HG03196 (cell line): ENCODE data around the gene RNF4.
"Not testable (repeated sequence)": the region's sequence is repeated elsewhere in the genome, so short reads cannot be mapped to it uniquely, and the experiment has no call there.

Source experiments
- ATAC-seq: cut with Tn5 transposase; IDR thresholded peaks from one replicate; pipeline ENCODE4 v1.9.1; 2021; ENCODE audit not compliant: unreplicated experiment

Gene RNF4, protein sequence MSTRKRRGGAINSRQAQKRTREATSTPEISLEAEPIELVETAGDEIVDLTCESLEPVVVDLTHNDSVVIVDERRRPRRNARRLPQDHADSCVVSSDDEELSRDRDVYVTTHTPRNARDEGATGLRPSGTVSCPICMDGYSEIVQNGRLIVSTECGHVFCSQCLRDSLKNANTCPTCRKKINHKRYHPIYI

DNA sequence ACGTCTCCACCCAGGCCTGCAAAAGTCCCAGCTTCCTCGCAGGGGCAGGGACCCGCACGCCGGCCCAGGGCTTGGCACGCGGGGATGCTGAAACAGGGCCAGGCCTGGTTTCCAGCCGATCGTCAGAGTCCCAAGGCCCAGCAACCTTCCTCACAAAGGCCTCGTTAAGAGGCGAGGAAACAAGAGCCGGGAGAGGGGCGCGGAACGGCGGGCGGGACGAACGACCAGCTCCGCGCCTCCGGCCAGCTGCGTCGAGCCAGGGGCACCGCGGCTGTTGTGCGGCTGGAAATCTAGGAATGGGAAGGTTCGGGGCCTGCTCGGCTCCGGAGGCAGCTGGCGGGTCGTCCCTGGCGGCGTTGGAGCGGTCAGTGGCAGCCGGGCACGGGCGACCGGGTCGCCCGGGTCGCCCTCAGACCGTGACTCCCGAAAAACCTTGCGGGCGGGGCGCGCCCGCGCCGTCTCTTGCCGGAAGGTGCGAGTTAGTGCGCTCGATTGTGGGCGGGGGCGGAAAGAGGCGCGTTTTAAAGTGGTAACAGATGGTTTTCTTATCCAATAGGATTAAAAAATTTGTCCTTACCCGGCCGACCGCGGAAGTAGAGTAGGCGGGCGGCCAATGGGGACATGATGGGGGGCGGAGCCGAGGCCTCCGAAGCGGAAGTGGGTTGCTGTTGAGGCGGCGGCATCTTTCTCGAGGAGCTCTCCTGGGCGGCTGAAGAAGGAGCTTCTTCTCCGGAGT lies at the start of gene RNF4:
TSS of gene RNF4 (plus strand) at position 651 of the 736 bp plus-strand sequence. CDS start 21,388 bp downstream, outside the sequence.
- peak; percentile 77 for ATAC-seq

DNA sequence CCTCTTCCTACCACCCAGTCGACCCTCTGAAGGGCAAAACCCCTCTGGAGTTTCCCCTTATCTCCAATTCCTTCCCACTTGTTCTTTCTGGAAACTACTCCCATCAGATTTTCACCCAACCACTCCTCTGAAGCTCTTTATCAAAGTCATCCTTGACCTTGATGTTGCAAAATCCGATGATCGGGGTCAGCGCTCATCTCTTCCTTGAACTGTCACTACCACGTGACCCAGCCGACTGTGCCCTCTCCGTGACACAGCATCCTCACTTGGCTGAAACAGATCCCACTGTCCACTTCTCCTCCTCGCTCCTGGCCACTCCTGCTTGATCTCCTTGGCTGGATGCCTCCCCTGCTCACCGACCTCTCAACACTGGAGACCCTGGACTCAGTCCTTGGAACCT lies 49.1 kb upstream of the RNF4 start:
- ATAC-seq, result no peak

DNA sequence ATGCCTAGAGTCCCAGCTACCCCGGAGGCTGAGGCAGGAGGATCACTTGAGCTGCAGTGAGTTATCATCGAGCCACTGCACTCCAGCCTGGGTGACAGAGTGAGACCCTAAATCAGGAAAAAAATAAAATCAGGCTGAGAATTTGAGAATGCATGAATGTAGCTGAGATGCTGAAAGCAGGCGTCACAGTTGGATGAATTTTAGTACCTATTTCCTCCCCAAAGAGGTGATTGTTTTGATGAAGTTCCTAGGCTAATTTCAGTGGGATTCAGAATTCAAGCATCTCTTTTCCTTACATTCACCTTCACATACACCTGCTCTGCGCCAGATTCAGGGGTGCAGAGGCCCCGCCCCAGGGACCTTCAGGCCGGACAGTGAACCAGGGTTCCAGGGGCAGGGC lies 47.0 kb upstream of the RNF4 start:
- ATAC-seq, result no peak

DNA sequence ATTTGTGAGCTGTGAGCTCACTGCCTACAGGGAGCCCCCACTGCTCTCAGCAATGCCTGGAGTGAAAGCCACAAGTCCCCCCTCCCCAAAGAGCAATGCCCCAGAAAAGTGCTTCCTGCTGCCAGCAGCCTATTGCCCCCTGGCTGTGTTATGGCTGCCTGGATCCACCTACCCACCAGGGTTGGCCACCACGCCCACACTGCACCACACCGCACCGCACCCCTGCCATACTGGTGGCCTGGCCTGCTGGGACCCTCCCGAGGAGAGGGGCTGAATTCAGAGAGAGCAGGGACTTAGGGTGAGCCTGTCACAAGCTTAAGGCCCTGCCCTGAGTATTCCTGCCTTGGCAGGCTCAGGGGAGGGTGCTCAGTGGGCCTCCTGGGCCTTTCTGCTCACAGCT lies 45.8 kb upstream of the RNF4 start:
- no peak for ATAC-seq

DNA sequence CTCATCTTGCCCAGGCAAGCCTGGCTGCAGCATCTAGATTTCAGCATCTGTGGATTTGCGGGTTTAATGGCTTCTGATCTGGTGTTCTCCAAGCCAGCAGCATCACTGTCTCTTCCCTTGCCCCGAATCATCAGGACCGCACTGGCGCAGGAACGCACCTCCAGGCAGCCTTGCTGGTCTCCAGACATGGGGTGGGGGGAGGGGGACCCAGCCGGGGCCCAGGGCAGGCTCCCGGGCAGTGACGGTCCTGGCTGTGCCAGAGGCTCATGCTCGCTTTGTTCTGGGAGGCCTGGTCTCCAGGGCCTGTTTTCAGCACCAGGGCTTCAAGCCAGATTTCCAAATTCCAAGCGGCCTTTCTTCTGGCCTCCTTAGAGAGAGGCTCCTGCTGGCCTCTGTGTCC lies 45.2 kb upstream of the RNF4 start:
- ATAC-seq, result no peak

DNA sequence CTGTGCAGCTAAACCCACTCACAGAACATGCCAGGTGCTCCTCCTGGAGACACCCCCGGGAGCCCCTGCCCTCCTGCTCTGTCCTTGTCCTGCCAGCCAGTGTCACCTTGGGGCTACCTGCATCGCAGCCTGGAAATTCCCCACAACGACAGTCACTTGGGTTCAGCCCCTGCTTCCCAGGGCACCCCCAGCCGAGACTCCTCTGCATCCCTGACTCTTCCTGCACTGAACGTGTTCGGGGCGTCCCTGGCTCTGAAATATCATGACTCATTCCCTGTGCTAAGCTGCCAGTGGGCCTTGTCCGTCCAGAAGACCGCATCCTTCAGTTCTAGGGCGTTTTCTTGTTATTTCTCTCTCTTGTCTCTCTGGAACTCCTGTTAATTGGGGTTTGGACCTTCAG lies 44.3 kb upstream of the RNF4 start:
- ATAC-seq, result no peak

DNA sequence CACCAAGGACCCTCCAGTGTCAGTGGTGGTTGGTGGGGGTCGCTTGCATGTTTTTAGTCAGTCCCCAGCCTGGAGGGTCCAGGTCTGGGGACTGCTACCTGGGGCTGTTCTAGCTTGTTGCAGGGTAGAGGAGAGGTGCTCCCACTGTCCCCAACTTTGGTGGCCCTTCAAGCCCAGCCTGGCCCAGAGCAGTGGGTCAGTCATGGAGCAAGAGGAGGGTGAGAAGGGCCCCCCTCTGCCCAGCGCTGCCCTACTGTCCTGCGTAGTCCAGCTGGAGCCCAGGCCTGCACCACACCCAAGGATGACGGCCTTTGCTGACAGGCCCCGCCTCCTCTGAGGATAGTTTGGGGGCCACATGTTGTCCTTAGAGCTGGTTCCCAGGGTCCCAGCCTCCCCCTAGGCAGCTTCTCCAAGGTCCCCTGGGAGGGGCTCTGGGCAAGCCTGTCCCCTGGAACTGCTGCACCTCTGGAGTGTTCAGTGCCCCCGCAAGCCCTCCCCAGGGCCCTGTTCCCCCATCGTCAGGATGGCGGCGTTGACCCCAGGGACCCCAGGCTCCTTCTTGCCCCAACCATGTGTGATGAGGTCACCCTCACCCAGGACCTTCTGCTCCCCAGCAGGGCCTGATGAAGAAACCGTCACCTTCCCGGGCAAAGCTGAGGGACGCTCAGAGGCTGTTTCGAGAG lies 43.4 kb upstream of the RNF4 start:
- no peak for ATAC-seq

DNA sequence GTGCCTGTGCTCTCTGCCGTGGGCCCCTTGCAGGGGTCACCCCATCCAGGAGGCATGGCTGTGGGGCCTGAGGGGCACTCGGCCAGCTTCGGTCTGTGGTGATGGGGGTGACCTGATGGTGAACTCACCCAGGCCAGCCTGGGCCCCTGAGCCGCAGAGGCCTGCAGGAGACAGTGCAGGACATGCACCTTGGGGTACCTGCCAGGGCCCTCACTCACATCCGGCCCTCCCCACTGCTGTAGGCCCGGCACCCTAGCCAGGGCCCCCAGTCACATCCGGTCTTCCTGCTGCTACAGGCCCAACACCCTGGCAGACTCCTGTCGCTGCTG lies 42.9 kb upstream of the RNF4 start:
- ATAC-seq, result no peak

DNA sequence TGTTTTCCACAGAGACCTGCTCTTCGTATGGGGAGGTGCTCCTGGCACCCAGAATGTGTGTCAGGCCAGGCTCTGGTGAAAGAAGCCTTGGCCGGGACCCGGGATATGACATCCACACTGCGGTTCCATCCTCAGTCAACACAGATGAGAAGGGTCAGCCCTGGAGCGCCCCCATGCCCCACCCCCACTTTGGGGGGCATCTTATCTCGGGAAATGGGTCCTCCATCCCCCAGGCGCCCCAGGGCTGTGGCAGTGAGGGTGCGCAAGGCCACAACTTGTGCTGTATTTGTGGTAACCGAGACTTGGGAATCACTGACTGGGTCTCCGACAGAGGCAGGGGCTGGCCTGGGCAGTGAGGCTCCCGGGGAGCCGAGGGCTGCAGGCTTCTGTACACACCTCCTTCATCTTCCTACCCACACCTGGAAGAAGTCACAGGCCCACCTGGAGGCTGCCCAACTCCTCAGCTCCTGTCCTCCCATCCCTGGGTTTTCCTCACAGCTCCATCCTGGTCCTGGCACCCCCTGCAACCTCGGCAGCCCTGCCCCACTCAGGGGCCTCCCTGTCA lies 42.1 kb upstream of the RNF4 start:
- ATAC-seq, result no peak

DNA sequence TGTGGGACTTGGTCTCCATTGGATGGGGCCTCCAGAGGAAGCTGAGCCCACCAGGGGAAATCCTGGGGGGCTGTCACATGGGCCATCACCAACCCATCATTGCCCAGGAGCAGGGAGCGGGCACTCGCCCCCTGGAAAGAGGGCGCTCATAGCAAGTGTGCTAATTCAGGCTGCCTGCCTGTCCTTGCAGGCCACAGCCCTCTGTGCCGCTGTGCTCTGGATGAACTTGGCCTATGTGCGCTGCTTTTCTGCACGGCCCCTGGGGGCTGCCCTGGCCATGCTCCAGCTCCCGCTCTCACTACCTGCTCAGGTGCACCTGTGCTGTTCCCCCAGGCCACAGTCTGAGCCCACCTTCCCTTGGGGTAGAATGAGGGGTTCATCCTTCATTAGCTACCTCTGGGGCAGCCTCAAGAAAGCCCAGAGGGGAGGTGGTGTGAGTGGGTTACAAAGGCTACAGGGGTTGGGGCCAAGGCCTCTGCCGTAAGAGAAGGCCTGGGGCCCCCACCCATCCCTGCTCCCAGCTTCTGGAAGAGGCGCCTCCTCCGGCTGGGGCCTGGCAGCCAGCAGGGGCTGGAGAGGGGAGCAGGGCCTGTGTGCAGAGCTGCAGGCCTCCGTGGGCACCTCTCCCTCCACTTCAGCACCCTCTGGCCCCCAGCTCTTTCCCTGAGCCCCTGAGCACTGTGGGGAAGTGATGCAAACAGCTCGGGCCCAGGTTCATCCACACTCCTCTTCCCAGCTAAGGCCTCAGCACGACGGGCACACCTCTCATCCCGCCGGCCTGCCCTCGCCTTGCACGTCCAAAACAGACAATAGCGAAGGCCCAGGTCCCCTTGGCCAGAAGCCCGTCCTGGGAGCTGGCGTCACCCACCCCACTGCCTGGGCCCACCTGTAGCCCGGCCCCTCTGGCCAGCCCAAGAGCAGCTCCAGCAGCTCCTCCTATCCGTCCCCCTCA lies 41.2 kb upstream of the RNF4 start:
- no peak for ATAC-seq

DNA sequence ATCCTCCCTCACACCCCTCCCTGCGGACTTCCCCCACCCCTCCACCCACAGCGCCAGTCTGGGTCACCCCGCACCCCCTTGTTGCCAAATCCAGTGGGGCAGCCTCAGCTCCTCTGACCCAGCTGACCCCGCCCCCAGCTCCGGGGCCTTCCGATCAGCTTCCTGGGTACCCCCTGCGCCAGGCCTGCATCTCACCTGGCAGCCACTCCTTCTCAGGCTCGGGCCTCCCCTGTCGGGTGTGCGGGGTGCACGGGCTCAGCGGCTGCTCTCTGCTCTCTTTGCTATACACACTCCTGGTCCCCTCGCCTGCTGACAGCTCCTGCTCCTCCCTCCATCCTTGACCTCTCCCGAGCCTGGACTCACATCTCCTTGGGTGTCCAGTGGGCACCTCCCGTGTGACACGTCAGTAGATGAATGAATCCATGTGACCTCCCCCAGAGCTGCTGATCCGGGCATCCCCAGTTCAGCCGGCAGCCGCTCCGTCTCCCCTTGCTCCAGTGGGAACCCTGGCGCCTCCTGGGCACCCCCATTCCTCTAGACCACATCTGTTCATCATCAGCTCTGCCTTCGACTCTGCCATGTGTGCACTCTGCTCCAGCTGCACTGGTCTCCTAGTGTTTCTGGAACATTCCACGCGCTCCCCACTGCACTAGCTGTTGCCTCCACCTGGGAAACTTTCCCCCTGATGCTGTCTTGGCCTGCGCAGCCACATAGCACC lies 40.3 kb upstream of the RNF4 start:
- no peak for ATAC-seq

DNA sequence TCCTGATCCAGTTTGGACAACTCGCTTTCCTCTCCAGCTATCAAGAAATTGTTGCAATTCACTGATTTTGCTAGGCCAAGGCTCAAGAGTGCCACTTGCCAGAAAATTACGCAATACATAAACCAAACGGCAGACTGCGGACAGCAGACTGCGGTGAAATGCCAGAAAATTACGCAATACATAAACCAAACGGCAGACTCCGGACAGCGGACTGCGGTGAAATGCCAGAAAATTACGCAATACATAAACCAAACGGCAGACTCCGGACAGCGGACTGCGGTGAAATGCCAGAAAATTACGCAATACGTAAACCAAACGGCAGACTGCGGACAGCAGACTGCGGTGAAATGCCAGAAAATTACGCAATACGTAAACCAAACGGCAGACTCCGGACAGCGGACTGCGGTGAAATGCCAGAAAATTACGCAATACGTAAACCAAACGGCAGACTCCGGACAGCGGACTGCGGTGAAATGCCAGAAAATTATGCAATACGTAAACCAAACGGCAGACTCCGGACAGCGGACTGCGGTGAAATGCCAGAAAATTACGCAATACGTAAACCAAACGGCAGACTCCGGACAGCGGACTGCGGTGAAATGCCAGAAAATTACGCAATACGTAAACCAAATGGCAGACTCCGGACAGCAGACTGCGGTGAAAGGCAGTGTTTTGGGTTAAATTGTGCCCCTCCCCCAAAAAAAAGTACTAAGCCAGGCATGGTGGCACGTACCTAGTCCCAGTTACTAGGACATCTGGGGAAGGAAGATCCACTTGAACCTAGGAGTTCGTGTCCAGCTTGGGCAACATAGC lies 38.8 kb upstream of the RNF4 start:
- not testable (repeated sequence) for ATAC-seq

DNA sequence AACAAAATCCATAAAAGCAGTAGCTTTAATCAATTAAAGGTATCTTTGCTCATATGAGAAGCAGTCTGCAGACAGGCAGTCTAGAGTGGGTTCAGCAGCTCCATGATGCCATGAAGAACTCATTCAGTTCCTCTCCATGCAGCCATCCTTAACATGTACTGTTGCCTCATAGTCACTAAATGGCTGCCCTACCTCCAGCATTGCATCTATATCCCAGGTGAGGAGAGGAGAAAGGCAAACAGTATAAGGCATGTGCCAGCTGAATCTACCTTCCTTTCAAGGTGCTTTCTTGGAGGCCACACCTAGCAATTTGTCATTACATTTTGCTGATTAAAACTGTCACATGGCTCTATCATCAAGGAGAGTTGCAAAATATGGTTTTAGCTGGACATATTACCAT lies 36.9 kb upstream of the RNF4 start:
- ATAC-seq, result no peak

DNA sequence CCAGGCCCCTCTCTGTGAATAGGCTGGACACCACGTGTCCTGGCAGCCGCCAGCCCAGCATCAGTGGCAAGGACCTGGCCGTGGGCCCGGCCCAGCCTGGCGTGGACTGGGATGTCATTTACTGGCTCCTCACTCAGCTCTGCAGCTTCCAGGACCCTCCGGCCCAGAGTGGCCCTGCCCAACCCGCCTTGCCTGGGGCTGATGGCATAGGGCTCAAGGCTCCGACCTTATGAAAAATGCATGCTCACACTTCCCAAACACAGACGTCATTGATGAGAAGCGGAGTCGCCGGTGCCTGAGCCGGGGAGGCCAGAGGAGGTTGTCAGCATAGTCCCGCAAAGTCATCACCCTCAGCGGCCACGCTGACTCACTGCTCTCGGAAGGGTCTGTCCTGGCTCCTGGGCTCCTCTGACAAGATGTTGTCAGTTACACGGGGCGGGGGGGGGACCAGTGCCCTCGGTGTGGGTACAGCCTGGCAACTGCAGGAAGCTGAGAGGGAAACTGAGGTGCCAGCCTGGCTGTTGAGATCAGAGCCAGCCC lies 35.8 kb upstream of the RNF4 start:
- no peak for ATAC-seq

DNA sequence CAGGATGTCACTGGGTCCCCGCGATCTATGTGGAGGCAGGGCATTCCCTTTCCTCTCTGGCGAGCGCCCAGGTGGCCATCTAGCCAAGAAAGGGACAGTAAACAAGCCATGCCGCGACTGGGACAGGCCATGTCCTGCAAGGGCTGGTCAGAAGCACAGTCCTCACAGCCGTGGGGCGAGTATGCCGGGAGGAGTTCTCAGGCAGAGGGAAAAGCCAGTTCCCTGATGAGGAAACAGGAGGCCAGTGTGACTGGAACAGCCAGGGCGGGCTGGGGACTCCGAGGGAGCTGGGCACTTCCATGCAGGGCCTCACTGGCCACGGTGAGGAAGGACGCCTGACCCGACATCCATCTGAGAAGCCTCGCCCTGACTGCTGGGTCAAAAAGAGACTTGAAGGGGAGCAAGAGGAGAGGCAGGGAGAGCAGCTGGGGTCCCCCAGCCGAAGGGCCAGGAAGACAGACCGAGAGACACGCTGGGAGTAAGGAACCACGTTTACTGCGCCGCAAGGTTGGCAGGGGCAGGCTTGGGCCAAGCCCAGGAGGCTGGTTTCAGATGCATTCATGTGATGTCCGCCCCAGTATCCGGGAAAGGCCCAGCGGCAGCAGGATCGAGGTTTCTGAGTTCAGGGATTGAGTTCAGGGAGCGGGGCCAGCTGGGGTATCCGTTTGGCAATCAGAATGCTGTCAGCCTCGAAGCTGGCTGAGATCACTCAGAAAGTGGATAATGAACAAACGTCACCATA lies 35.1 kb upstream of the RNF4 start:
- ATAC-seq, result no peak

DNA sequence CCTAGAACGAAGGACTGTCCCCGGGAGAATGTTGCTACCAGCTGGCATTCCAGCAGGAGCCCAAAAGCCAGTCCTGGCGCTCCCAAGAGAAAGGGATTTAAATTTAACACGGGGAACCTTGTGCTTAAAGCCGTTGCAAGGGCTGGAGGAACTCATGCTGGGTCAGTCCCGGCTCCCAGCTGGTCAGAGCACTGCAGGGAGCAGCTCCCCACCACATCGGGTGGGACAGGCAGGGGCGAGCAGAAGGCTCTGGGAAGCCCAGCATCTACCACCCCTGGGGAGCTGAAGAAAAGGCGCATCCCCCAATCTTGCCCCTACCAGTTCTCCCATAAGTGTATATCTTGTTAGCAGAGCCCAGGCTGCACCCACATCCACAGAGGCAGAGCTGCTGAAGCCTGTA lies 34.5 kb upstream of the RNF4 start:
- no peak for ATAC-seq

DNA sequence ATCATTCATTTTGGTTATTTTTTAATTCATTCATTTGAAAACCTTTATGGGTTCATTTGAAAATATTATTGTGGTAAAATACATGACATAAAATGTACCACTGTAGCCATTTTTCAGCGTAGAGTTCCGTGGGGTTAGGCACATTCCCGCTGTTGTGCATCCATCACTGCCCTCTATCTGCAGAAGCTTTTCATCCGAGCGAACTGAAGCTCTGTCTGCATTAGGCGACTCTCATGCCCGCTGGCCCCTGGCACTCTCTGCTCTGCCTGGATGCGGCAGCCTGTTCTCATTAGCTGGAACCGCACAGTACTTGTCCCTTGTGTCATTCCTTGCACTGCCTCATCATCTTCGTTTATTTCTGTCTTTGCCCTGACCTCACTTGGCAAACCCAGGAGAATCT lies 32.6 kb upstream of the RNF4 start:
- ATAC-seq, result no peak

DNA sequence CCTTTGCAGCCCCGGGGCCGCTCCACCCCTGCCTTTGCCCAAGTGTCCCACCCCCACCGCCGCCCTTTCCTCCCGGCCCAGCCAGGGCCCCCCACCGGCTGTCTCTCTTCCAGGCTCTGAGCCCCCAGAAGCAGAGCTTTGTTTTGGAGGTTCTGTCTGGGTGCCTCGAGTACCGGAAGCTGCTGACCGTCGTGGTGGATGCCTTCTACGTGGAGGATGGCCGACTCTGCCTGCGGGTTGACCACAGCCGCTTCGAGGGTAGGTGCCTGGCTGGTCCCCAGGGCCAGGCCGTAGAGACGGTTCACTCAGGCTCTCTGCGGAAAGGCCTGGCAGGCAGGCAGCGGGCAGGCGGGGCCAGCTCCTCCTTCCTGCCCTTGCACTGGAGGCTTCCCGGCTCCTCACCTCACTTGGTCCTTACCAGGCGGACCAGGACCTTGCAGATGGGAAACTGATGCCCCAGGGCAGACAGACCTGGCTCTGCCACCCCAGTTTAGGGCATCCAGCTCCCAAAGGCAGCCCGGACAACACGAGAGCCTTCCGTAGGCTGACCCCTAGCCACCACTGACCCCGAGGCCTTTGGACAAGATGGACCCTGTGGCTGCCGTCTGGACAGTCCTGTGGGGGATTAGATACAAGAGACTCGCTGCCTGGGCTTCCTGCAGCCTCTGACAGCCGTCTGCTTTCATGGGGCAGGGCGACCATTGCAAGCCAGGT lies 32.0 kb upstream of the RNF4 start:
- no peak for ATAC-seq
